Caco-2 (cell line): Measurements from ENCODE around the gene NCLN. TPM values are rescaled to one million over a fixed set of nuclear protein-coding genes. Genes with fewer than 3 reads are reported as not detected.

ENCODE experiments used
- BruUV-seq: library from RNA; stranded (reverse); fragments of 400-500 nt; replicated peaks from 2 replicates; lab custom pipeline; 2021; lab: Mats Ljungman, UMichigan
- CTCF ChIA-PET: fragments of 300-600 bp; sonication (Branson Sonifier 250); formaldehyde crosslinking; loops from one replicate; lab custom pipeline; 2022; ENCODE audit warnings: antibody characterized with exemption; lab: Charles Lee
- POLR2A ChIA-PET: fragments of 300-600 bp; sonication (Branson Sonifier 250); formaldehyde crosslinking; loops from one replicate; lab custom pipeline; 2022; ENCODE audit warnings: antibody characterized with exemption; lab: Charles Lee
- DNase-seq, 2 experiments: peaks; one replicate each; pipeline versions ENCODE4 v3.0.0 to v3.0.0-alpha.2; 2020 to 2022
- H3K27me3 ChIP-seq: replicated peaks from 2 replicates; pipeline ENCODE4 v1.6.0; 2011; ENCODE audit warnings: low read length; ENCODE audit not compliant: control insufficient read depth, insufficient read depth
- H3K36me3 ChIP-seq: 2 replicates; pipeline ENCODE4 v1.5.1; 2011; ENCODE audit warnings: low read length; ENCODE audit not compliant: control insufficient read depth, insufficient read depth
- H3K4me1 ChIP-seq: fragments of 250-450 bp; sonication (Bioruptor Pico); 2 replicates; pipeline ENCODE4 v1.5.1; 2020; ENCODE audit warnings: mild to moderate bottlenecking
- H3K4me3 ChIP-seq: 2 replicates; pipeline ENCODE4 v1.5.1; 2011; ENCODE audit warnings: low read depth, mild to moderate bottlenecking, control low read depth, low read length
- H3K9me3 ChIP-seq: fragments of 250-450 bp; sonication (Bioruptor Pico); 2 replicates; pipeline ENCODE4 v1.5.1; 2020; ENCODE audit warnings: mild to moderate bottlenecking, moderate library complexity
- H3K27ac Mint-ChIP-seq: one replicate; pipeline ENCODE4 v1.8.0; 2022; ENCODE audit warnings: mixed read lengths; ENCODE audit not compliant: unreplicated experiment
- H3K27me3 Mint-ChIP-seq: one replicate; pipeline ENCODE4 v1.8.0; 2022; ENCODE audit warnings: mixed read lengths; ENCODE audit not compliant: insufficient read depth, unreplicated experiment
- H3K36me3 Mint-ChIP-seq: one replicate; pipeline ENCODE4 v1.8.0; 2022; ENCODE audit warnings: mild to moderate bottlenecking, mixed read lengths; ENCODE audit not compliant: insufficient read depth, unreplicated experiment
- H3K4me1 Mint-ChIP-seq: one replicate; pipeline ENCODE4 v1.8.0; 2022; ENCODE audit warnings: low read depth, mixed read lengths; ENCODE audit not compliant: unreplicated experiment
- H3K4me3 Mint-ChIP-seq: one replicate; pipeline ENCODE4 v1.8.0; 2022; ENCODE audit warnings: mild to moderate bottlenecking, moderate library complexity, mixed read lengths; ENCODE audit not compliant: unreplicated experiment
- H3K9me3 Mint-ChIP-seq: one replicate; pipeline ENCODE4 v1.8.0; 2022; ENCODE audit warnings: mixed read lengths; ENCODE audit not compliant: unreplicated experiment
- intact Hi-C: fragments of 100-400 bp; cut with micrococcal nuclease; formaldehyde crosslinking; loops from one replicate; pipeline ENCODE4 v1.10.0; 2022; ENCODE audit not compliant: unreplicated experiment
- total RNA-seq: library from RNA; stranded (reverse); gene quantifications from 2 replicates; pipeline ENCODE4 v1.2.3, GENCODE V29; 2022
- TF ChIP-seq, protein P1 (sequence below), 2 experiments: fragments of 200-600 bp in 1 of 2; IDR thresholded peaks; 1 replicate in 1 of 2; 2 replicates in 1 of 2; pipeline versions ENCODE4 v1.5.1 to v1.8.0; 2011 to 2022; ENCODE audit warnings: antibody characterized with exemption in 1 of 2, control low read depth in 1 of 2, inconsistent platforms in 1 of 2, low read depth in 1 of 2, low read length in 1 of 2, mild to moderate bottlenecking in 1 of 2, moderate library complexity in 1 of 2; ENCODE audit not compliant: insufficient read depth in 1 of 2, severe bottlenecking in 1 of 2, unreplicated experiment in 1 of 2

Gene NCLN
- total RNA-seq, 1 experiment from 2014 or later: 87.3 TPM

DNA sequence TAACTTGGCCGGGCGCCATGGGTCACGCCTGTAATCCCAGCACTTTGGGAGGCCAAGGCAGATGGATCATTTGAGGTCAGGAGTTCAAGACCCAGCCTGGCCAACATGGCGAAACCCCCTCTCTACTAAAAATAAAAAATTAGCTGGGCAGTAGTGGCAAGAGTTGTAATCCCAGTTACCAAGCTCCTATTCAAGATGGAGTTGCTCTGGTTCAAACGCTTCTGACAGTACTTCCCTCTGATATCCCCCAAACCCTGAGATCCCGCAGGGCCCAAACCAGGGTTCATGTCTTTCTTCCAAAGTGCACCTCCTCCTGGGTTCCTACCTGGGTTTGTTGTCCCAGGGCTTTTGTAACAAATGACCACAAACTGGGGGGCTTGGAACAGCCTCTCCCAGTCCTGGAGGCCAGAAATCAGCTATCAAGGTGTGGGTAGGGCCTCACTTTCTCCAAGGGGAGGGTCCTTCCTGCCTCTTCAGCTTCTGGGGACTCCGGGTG lies 52.4 kb downstream of the NCLN start:
- Histone ChIP-seq H3K4me3 (no peak overlapping the region), H3K36me3 (no peaks in the 10 kb centered on the region), H3K27me3 (no peaks in the 10 kb centered on the region), H3K4me1 (no peaks in the 10 kb centered on the region), H3K9me3 (no peaks in the 10 kb centered on the region)
- Mint-ChIP-seq H3K4me1 (peaks cover 5% of the 10 kb centered on the region), H3K9me3 (no peaks in the 10 kb centered on the region), H3K4me3 (no peak overlapping the region), H3K36me3 (no peaks in the 10 kb centered on the region), H3K27me3 (peaks cover 12% of the 10 kb centered on the region), H3K27ac (no peak overlapping the region)
- POLR2A ChIA-PET: no interaction called here
- no peak for DNase-seq
- intact Hi-C loops: no loop called here
- TF ChIP-seq, protein P1, sequence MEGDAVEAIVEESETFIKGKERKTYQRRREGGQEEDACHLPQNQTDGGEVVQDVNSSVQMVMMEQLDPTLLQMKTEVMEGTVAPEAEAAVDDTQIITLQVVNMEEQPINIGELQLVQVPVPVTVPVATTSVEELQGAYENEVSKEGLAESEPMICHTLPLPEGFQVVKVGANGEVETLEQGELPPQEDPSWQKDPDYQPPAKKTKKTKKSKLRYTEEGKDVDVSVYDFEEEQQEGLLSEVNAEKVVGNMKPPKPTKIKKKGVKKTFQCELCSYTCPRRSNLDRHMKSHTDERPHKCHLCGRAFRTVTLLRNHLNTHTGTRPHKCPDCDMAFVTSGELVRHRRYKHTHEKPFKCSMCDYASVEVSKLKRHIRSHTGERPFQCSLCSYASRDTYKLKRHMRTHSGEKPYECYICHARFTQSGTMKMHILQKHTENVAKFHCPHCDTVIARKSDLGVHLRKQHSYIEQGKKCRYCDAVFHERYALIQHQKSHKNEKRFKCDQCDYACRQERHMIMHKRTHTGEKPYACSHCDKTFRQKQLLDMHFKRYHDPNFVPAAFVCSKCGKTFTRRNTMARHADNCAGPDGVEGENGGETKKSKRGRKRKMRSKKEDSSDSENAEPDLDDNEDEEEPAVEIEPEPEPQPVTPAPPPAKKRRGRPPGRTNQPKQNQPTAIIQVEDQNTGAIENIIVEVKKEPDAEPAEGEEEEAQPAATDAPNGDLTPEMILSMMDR (IDR thresholded peaks at IDR 0.05; ENCODE audit: insufficient read depth in 1 of 2, low read depth in 1 of 2, low read length in 1 of 2, severe bottlenecking in 1 of 2, unreplicated experiment in 1 of 2): no peak
- BruUV-seq: no TSS peak
- CTCF ChIA-PET: interaction anchor here (0.6 kb wide), 1 partner anchor 69 kb away, joined by 4 read pairs; no protein-coding TSS in a partner anchor

DNA sequence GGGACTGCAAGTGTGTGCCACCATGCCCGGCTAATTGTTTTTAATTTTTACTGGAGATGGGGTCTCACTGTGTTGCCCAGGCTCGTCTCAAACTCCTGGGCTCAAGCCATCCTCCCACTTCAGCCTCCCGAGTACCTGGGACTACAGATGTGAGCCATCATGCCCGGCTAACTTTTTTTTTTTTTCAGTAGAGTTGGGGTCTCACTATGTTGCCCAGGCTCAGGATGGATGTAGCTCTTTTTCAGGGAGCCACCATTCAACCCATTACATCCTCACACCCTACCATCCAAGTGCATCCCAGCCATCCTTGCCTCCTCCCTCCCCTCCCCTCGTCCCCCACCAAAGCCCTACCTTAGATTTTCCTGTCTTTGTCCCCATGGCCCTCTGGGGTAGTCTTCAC lies 53.6 kb downstream of the NCLN start:
- no peaks in the 10 kb centered on the region for H3K27me3 ChIP-seq
- ChIA-PET CTCF (no interaction called here), POLR2A (no interaction called here)
- BruUV-seq: no TSS peak
- no peak for DNase-seq
- H3K4me1 Mint-ChIP-seq: no peaks in the 10 kb centered on the region
- no peaks in the 10 kb centered on the region for H3K4me1 ChIP-seq
- no peaks in the 10 kb centered on the region for H3K36me3 ChIP-seq
- TF ChIP-seq, protein P1 (IDR thresholded peaks at IDR 0.05; ENCODE audit: insufficient read depth in 1 of 2, low read depth in 1 of 2, low read length in 1 of 2, severe bottlenecking in 1 of 2, unreplicated experiment in 1 of 2): no peak
- peaks cover 8% of the 10 kb centered on the region for H3K27me3 Mint-ChIP-seq
- no peaks in the 10 kb centered on the region for H3K9me3 ChIP-seq
- no peak overlapping the region for H3K4me3 ChIP-seq
- intact Hi-C loops: no loop called here
- H3K27ac Mint-ChIP-seq: no peak overlapping the region
- H3K4me3 Mint-ChIP-seq: no peak overlapping the region
- H3K9me3 Mint-ChIP-seq: no peaks in the 10 kb centered on the region
- H3K36me3 Mint-ChIP-seq: no peaks in the 10 kb centered on the region

DNA sequence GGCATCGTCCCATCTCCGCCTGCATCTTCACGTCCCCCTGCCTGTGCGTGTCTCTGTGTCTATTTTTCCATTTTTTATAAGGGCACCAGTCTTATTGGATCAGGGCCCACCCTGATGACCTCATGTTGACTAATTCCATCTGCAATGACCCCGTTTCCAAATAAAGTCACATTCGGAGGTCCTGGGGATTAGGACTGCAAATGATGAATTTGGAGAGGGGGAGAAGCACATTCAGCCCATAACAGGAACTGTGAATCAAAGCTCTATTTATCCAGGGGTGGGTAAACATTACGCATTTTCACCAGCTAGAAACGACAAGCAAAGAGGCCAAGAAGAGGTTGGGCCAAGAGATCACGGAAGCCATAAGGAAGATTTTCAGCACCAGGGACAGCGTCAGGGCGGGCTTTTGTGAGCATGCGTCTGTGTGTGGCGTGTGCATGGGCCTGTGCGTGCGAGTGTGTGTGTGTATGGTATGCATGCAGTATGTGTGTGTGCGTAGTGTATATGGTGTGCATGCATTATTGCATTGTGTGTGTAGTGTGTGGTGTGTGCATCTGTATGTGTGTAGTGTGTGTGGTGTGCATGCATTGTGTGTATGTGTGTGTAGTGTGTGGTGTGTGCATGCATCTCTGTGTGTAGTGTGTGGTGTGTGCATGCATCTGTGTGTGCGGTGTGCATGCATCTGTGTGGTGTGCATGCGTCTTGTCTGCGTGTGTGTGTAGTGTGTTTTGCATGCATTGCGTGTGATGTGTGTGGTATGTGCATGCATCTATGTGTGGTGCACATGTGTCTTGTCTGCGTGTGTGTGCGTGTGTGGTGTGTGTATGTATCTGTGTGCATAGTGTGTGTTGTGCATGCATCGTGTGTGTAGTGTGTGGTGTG lies 58.3 kb downstream of the NCLN start:
- TF ChIP-seq, protein P1 (IDR thresholded peaks at IDR 0.05; ENCODE audit: insufficient read depth in 1 of 2, low read depth in 1 of 2, low read length in 1 of 2, severe bottlenecking in 1 of 2, unreplicated experiment in 1 of 2): no peak
- H3K27ac Mint-ChIP-seq: no peak overlapping the region
- no peaks in the 10 kb centered on the region for H3K36me3 ChIP-seq
- no peaks in the 10 kb centered on the region for H3K36me3 Mint-ChIP-seq
- H3K27me3 Mint-ChIP-seq: peaks cover 4% of the 10 kb centered on the region
- no peaks in the 10 kb centered on the region for H3K4me1 ChIP-seq
- H3K9me3 Mint-ChIP-seq: no peaks in the 10 kb centered on the region
- H3K4me3 ChIP-seq: no peak overlapping the region
- ChIA-PET CTCF (no interaction called here), POLR2A (no interaction called here)
- intact Hi-C loops: no loop called here
- H3K9me3 ChIP-seq: no peaks in the 10 kb centered on the region
- BruUV-seq: no TSS peak
- 0 out of 2 replicates have a peak, but pooled peaks cover 1% of the 10 kb centered on the region for H3K27me3 ChIP-seq
- no peaks in the 10 kb centered on the region for H3K4me1 Mint-ChIP-seq
- H3K4me3 Mint-ChIP-seq: no peak overlapping the region
- peak; percentile 53 to 68 for DNase-seq
